Measurements from ENCODE around the gene MORN3.

- TF ChIP-seq CTCF (IDR thresholded peaks at IDR 0.05; ENCODE audit: low read depth, low read length), result no peak
- TF ChIP-seq EZH2phosphoT487 (IDR thresholded peaks at IDR 0.05; ENCODE audit: low read depth), result no peak
Measured at GRCh38 chr12:121620333-121620891, 49.0 kb downstream of the MORN3 start.

All from OCI-LY3 (cell line).